A673 (cell line): ENCODE measurements around the gene AMZ2.

Source experiments
- EZH2 ChIP-seq: fragments of 200-600 bp; sonication (generic); IDR thresholded peaks from 2 replicates; pipeline ENCODE4 v1.6.1; 2017; ENCODE audit warnings: borderline replicate concordance, low read depth, mild to moderate bottlenecking, mixed read lengths, antibody characterized with exemption, low read length; ENCODE audit not compliant: poor library complexity, severe bottlenecking
- TF ChIP-seq, protein P1 (sequence below): fragments of 300-800, 200-600 bp; sonication (generic); conservative IDR thresholded peaks from 2 replicates; pipeline ENCODE4 v1.5.1; 2017; ENCODE audit warnings: low read depth, mild to moderate bottlenecking, antibody characterized with exemption, low read length, moderate library complexity, mixed read lengths

DNA sequence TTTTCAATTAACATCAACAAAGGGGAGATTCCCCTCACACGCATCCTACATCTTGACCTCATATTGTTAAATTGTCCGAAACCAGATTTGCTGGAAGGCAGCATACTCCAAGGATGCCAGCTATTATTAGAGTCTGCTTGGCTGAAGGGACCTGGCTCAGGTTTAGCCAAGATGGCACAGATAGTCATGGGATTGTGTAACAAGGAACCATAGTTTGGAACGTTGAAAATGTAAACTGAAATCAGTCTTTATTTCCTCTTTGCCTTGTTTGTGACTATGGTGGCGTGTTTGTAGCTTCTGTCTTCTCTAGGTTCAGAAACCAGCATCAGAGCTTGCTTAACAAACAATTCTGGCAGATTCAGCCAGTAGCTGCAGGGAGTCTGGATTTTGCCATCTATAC lies 49.4 kb downstream of the AMZ2 start:
- TF ChIP-seq, protein P1, sequence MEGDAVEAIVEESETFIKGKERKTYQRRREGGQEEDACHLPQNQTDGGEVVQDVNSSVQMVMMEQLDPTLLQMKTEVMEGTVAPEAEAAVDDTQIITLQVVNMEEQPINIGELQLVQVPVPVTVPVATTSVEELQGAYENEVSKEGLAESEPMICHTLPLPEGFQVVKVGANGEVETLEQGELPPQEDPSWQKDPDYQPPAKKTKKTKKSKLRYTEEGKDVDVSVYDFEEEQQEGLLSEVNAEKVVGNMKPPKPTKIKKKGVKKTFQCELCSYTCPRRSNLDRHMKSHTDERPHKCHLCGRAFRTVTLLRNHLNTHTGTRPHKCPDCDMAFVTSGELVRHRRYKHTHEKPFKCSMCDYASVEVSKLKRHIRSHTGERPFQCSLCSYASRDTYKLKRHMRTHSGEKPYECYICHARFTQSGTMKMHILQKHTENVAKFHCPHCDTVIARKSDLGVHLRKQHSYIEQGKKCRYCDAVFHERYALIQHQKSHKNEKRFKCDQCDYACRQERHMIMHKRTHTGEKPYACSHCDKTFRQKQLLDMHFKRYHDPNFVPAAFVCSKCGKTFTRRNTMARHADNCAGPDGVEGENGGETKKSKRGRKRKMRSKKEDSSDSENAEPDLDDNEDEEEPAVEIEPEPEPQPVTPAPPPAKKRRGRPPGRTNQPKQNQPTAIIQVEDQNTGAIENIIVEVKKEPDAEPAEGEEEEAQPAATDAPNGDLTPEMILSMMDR = no peak
- no peak for TF ChIP-seq EZH2
